Muscle of leg (tissue), 11 donors: Measurements from ENCODE around the gene TMA7. TPM values are rescaled to one million over a fixed set of nuclear protein-coding genes. Genes with fewer than 3 reads are reported as not detected.

Experiments used
- DNase-seq: peaks from one replicate; pipeline ENCODE4 v3.0.0; 2013
- H3K27ac ChIP-seq: one replicate; pipeline ENCODE4 v1.5.1; 2013; ENCODE audit warnings: mild to moderate bottlenecking, low read length, control low read depth
- H3K27me3 ChIP-seq: one replicate; pipeline ENCODE4 v1.6.1; 2013; ENCODE audit warnings: low read length; ENCODE audit not compliant: control insufficient read depth, insufficient read depth
- H3K36me3 ChIP-seq: one replicate; pipeline ENCODE4 v1.6.1; 2013; ENCODE audit warnings: low read length; ENCODE audit not compliant: control insufficient read depth, insufficient read depth
- H3K4me1 ChIP-seq: one replicate; pipeline ENCODE4 v1.6.1; 2013; ENCODE audit warnings: low read length; ENCODE audit not compliant: control insufficient read depth, insufficient read depth
- H3K4me3 ChIP-seq: one replicate; pipeline ENCODE4 v1.5.1; 2013; ENCODE audit warnings: low read length, control low read depth
- H3K9me3 ChIP-seq: replicated peaks from 2 replicates; pipeline ENCODE4 v1.6.1; 2013; ENCODE audit warnings: low read depth, low read length; ENCODE audit not compliant: control insufficient read depth
- WGBS: methylation state at CpG from one replicate; pipeline ENCODE4 v1.1.5; 2013; ENCODE audit warnings: missing lambda C conversion rate; ENCODE audit not compliant: insufficient coverage; 5-methylcytosine and 5-hydroxymethylcytosine counted together
- polyA plus RNA-seq, 8 donors: library from polyadenylated mRNA; unstranded; fragments of 120-200 nt; gene quantifications; one replicate each; pipeline versions ENCODE4 v1.2.1 to v1.2.3, GENCODE V29; 2013; ENCODE audit warnings: inconsistent platforms in 1 of 8, low replicate concordance in 1 of 8; ENCODE audit not compliant: insufficient read length in 8 of 8, insufficient read depth in 1 of 8
- total RNA-seq: library from RNA; stranded (reverse); fragments of 120-200 nt; gene quantifications from one replicate; pipeline ENCODE4 v1.2.4, GENCODE V29; 2013

The TMA7 gene
- total and polyA plus RNA-seq, 9 donors: 170 to 391 (median 214) TPM

- DNase-seq: no peak
Observed at GRCh38 chr3:48435223-48435595, 4.8 kb upstream of the TMA7 start.

GRCh38 chr3:48435774-48436476, 4.1 kb upstream of the TMA7 start:
- H3K27me3 ChIP-seq: no peaks in the 10 kb centered on the region
- peaks cover 36% of the 10 kb centered on the region for H3K36me3 ChIP-seq
- peaks cover 8% of the 10 kb centered on the region for H3K4me1 ChIP-seq
- peak; percentile 88 for DNase-seq
- H3K9me3 ChIP-seq: no peaks in the 10 kb centered on the region
- no peak overlapping the region for H3K27ac ChIP-seq
- H3K4me3 ChIP-seq: no peak overlapping the region
- 62% methylated on average over 5 of the region's 7 CpGs for WGBS

More at GRCh38 chr3:48435223-48435595, 4.8 kb upstream of the TMA7 start:
- H3K36me3 ChIP-seq: peaks cover 36% of the 10 kb centered on the region
- H3K27ac ChIP-seq: no peak overlapping the region
- no peak overlapping the region for H3K4me3 ChIP-seq
- peaks cover 9% of the 10 kb centered on the region for H3K4me1 ChIP-seq
- H3K27me3 ChIP-seq: no peaks in the 10 kb centered on the region
- H3K9me3 ChIP-seq: no peaks in the 10 kb centered on the region
- 67% methylated on average over 3 of the region's 4 CpGs for WGBS

- Histone ChIP-seq H3K27me3 (no peaks in the 10 kb centered on the region), H3K36me3 (peaks cover 34% of the 10 kb centered on the region), H3K27ac (no peak overlapping the region), H3K4me3 (no peak overlapping the region), H3K4me1 (peaks cover 12% of the 10 kb centered on the region), H3K9me3 (no peaks in the 10 kb centered on the region)
- DNase-seq: no peak
- WGBS: 80% methylated on average over 1 of the region's 1 CpG
Observed at GRCh38 chr3:48436477-48436787, 3.6 kb upstream of the TMA7 start.

GRCh38 chr3:48436855-48437254, 3.2 kb upstream of the TMA7 start:
- Histone ChIP-seq H3K36me3 (peaks cover 33% of the 10 kb centered on the region), H3K4me1 (peaks cover 15% of the 10 kb centered on the region), H3K9me3 (no peaks in the 10 kb centered on the region), H3K4me3 (no peak overlapping the region), H3K27ac (no peak overlapping the region), H3K27me3 (no peaks in the 10 kb centered on the region)
- WGBS: 88% methylated on average over 7 of the region's 7 CpGs
- no peak for DNase-seq

GRCh38 chr3:48437812-48438211, 2.2 kb upstream of the TMA7 start:
- Histone ChIP-seq H3K27ac (no peak overlapping the region), H3K9me3 (no peaks in the 10 kb centered on the region), H3K27me3 (no peaks in the 10 kb centered on the region), H3K36me3 (peaks cover 30% of the 10 kb centered on the region), H3K4me1 (peaks cover 15% of the 10 kb centered on the region), H3K4me3 (no peak overlapping the region)
- 79% methylated on average over 2 of the region's 4 CpGs for WGBS
- no peak for DNase-seq

- Histone ChIP-seq H3K4me3 (peak overlapping the region; percentile 96), H3K27me3 (no peaks in the 10 kb centered on the region), H3K4me1 (peaks cover 13% of the 10 kb centered on the region), H3K36me3 (peaks cover 23% of the 10 kb centered on the region), H3K9me3 (no peaks in the 10 kb centered on the region), H3K27ac (peak overlapping the region; percentile 93)
- WGBS: under 1% methylated on average over 17 of the region's 21 CpGs
- no peak for DNase-seq
Observed at GRCh38 chr3:48440590-48440958, 517 bp downstream of the TMA7 start.

- Histone ChIP-seq H3K4me3 (no peak overlapping the region), H3K27me3 (no peaks in the 10 kb centered on the region), H3K27ac (no peak overlapping the region), H3K4me1 (peaks cover 19% of the 10 kb centered on the region), H3K9me3 (no peaks in the 10 kb centered on the region), H3K36me3 (peaks cover 23% of the 10 kb centered on the region)
- WGBS: 62% methylated on average over 3 of the region's 6 CpGs
- DNase-seq: no peak
Observed at GRCh38 chr3:48441940-48442339, 1.9 kb downstream of the TMA7 start.

GRCh38 chr3:48445277-48445882, 5.3 kb downstream of the TMA7 start:
- DNase-seq: no peak
- Histone ChIP-seq H3K4me3 (peak overlapping the region; percentile 99), H3K27ac (no peak overlapping the region), H3K27me3 (no peaks in the 10 kb centered on the region), H3K4me1 (peaks cover 23% of the 10 kb centered on the region), H3K9me3 (no peaks in the 10 kb centered on the region), H3K36me3 (peaks cover 23% of the 10 kb centered on the region)
- WGBS: 54% methylated on average over 3 of the region's 6 CpGs

GRCh38 chr3:48446043-48446424, 6.0 kb downstream of the TMA7 start:
- H3K36me3 ChIP-seq: peaks cover 23% of the 10 kb centered on the region
- peaks cover 23% of the 10 kb centered on the region for H3K4me1 ChIP-seq
- no peaks in the 10 kb centered on the region for H3K27me3 ChIP-seq
- no peaks in the 10 kb centered on the region for H3K9me3 ChIP-seq
- WGBS: 7% methylated on average over 3 of the region's 6 CpGs
- peak overlapping the region; percentile 87 for H3K27ac ChIP-seq
- peak overlapping the region; percentile 99 for H3K4me3 ChIP-seq
- no peak for DNase-seq

- peaks cover 22% of the 10 kb centered on the region for H3K36me3 ChIP-seq
- peak; percentile 94 for DNase-seq
- peak within 1 kb of the TSS; percentile 99 for H3K4me3 ChIP-seq
- peaks cover 19% of the 10 kb centered on the region for H3K4me1 ChIP-seq
- under 1% methylated on average over 91 of the region's 91 CpGs for WGBS
- H3K27me3 ChIP-seq: no peaks in the 10 kb centered on the region
- H3K9me3 ChIP-seq: no peaks in the 10 kb centered on the region
- peak within 1 kb of the TSS; percentile 87 for H3K27ac ChIP-seq
Observed at GRCh38 chr3:48446425-48447193, 6.6 kb downstream of the TMA7 start, which contains the start of gene ATRIP. Gene ATRIP (plus strand): TSS chr3:48446737. CDS start chr3:48446846, 109 bp downstream.
